OCI-LY1 (cell line): Measurements from ENCODE around the gene MAP3K20.

ENCODE experiments used
- CTCF ChIP-seq: fragments of 200-600 bp; sonication (generic), shearing (Covaris generic); IDR thresholded peaks from 2 replicates; pipeline ENCODE4 v1.5.1; 2017; ENCODE audit warnings: mild to moderate bottlenecking, antibody characterized with exemption, low read length, moderate library complexity, mixed read lengths
- EZH2 ChIP-seq: fragments of 200-600 bp; sonication (generic), shearing (Covaris generic); IDR thresholded peaks from 2 replicates; pipeline ENCODE4 v1.8.0; 2017; ENCODE audit warnings: borderline replicate concordance, mixed run types, mild to moderate bottlenecking, antibody characterized with exemption, low read length, moderate library complexity, mixed read lengths

GRCh38 chr2:173157676-173158293 lies 82.1 kb downstream of the MAP3K20 start:
- TF ChIP-seq CTCF (no peak), EZH2 (no peak)
